GM12874 (cell line): ENCODE measurements around the gene CTNNAL1.

ENCODE experiments used
- CTCF ChIP-seq: IDR thresholded peaks from 2 replicates; pipeline ENCODE4 v1.5.1; 2011; ENCODE audit warnings: low read depth, mild to moderate bottlenecking, control low read depth, low read length, moderate library complexity; ENCODE audit not compliant: insufficient read depth

The CTNNAL1 gene

GRCh38 chr9:109014608-109015280, 1.4 kb upstream of the CTNNAL1 start:
- TF ChIP-seq CTCF, result no peak

GRCh38 chr9:109013679-109014607, 644 bp upstream of the CTNNAL1 start:
- no peak for TF ChIP-seq CTCF

GRCh38 chr9:109012009-109012875, 1.1 kb downstream of the CTNNAL1 start:
- TF ChIP-seq CTCF, result no peak

- no peak for TF ChIP-seq CTCF
Observed at GRCh38 chr9:109011231-109011671, 2.0 kb downstream of the CTNNAL1 start.

- TF ChIP-seq CTCF, result no peak
Observed at GRCh38 chr9:109010746-109011145, 2.6 kb downstream of the CTNNAL1 start.

- TF ChIP-seq CTCF, result no peak
Observed at GRCh38 chr9:109005678-109006077, 7.6 kb downstream of the CTNNAL1 start.

GRCh38 chr9:109003116-109003515, 10.2 kb downstream of the CTNNAL1 start:
- TF ChIP-seq CTCF, result no peak
